Immature natural killer cell (primary cell): Measurements from ENCODE around the gene TEX36. TPM values are rescaled to one million over a fixed set of nuclear protein-coding genes. Genes with fewer than 3 reads are reported as not detected.
"Not testable (repeated sequence)": the region's sequence is repeated elsewhere in the genome, so short reads cannot be mapped to it uniquely, and the experiment has no call there.

Experiments
- DNase-seq, 3 donors: peaks; one replicate each; pipeline ENCODE4 v3.0.0; 2022; ENCODE audit warnings: mixed read lengths in 1 of 3
- H3K27ac Mint-ChIP-seq, 6 donors: one replicate each; pipeline ENCODE4 v1.8.0; 2020; ENCODE audit warnings: mixed read lengths in 6 of 6, mild to moderate bottlenecking in 5 of 6, inconsistent platforms in 4 of 6, moderate library complexity in 3 of 6
- H3K27me3 Mint-ChIP-seq, 3 donors: one replicate each; pipeline ENCODE4 v1.8.0; 2020 to 2021; ENCODE audit warnings: low read depth in 3 of 3, mild to moderate bottlenecking in 3 of 3, mixed read lengths in 3 of 3, moderate library complexity in 3 of 3, inconsistent platforms in 1 of 3
- H3K36me3 Mint-ChIP-seq, 3 donors: one replicate each; pipeline ENCODE4 v1.8.0; 2020; ENCODE audit warnings: mixed read lengths in 3 of 3, inconsistent platforms in 2 of 3, mild to moderate bottlenecking in 2 of 3
- H3K4me1 Mint-ChIP-seq, 2 donors: one replicate each; pipeline ENCODE4 v1.8.0; 2020; ENCODE audit warnings: inconsistent platforms in 2 of 2, mild to moderate bottlenecking in 2 of 2, mixed read lengths in 2 of 2, moderate library complexity in 1 of 2
- H3K4me3 Mint-ChIP-seq, 5 donors: one replicate each; pipeline ENCODE4 v1.8.0; 2020; ENCODE audit warnings: mild to moderate bottlenecking in 5 of 5, mixed read lengths in 5 of 5, inconsistent platforms in 3 of 5, moderate library complexity in 3 of 5
- H3K9me3 Mint-ChIP-seq, 6 donors: one replicate each; pipeline ENCODE4 v1.8.0; 2020; ENCODE audit warnings: mild to moderate bottlenecking in 6 of 6, mixed read lengths in 6 of 6, inconsistent platforms in 4 of 6, moderate library complexity in 3 of 6
- polyA plus RNA-seq, 3 donors: library from polyadenylated mRNA; unstranded; fragments of 300-500 nt; fragmentation: Illumina TruSeq; gene quantifications; one replicate each; pipeline ENCODE4 v1.2.3, GENCODE V29; 2021

Gene TEX36
- polyA plus RNA-seq, 3 donors from 2014 or later: not detected

DNA sequence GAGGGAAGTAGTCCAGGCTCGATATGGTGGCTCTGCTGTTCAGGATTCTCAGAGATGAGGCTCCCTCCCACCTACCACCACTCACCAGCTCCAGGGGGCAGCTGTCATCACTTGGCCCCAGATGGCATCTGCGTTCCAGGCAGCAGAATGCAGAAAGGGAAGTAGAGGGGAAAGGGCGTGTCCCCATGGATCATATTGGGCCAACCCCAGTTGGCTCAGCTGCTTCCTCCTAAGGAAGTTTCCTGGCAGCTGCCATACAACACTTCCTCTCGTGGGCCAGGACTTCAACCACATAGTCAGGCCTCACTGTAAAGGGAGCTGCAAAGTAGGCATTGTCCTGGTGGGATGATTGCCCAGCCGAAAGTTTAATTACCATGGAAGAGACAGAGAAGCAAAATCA, 1.6 kb upstream of the TEX36 start:
- H3K4me1 Mint-ChIP-seq: no peaks in the 10 kb centered on the region
- H3K36me3 Mint-ChIP-seq: peaks cover 0 to 3% (median 0%) of the 10 kb centered on the region in 3 donors
- no peak overlapping the region for H3K27ac Mint-ChIP-seq
- peaks cover 0 to 15% (median 3%) of the 10 kb centered on the region in 3 donors for H3K27me3 Mint-ChIP-seq
- no peak overlapping the region for H3K4me3 Mint-ChIP-seq
- DNase-seq: no peak
- no peaks in the 10 kb centered on the region for H3K9me3 Mint-ChIP-seq

- H3K36me3 Mint-ChIP-seq: peaks cover 0 to 4% (median 0%) of the 10 kb centered on the region in 3 donors
- H3K27me3 Mint-ChIP-seq: peaks cover 0 to 15% (median 2%) of the 10 kb centered on the region in 3 donors
- no peaks in the 10 kb centered on the region for H3K4me1 Mint-ChIP-seq
- DNase-seq: no peak
- no peaks in the 10 kb centered on the region for H3K9me3 Mint-ChIP-seq
- no peak overlapping the region for H3K27ac Mint-ChIP-seq
- no peak overlapping the region for H3K4me3 Mint-ChIP-seq
Measured at GRCh38 chr10:125683821-125684220, 858 bp upstream of the TEX36 start.

- peaks cover 11 to 19% (median 17%) of the 10 kb centered on the region in 3 donors for H3K36me3 Mint-ChIP-seq
- no peaks in the 10 kb centered on the region for H3K4me1 Mint-ChIP-seq
- no peak overlapping the region for H3K27ac Mint-ChIP-seq
- H3K4me3 Mint-ChIP-seq: no peak overlapping the region
- no peak for DNase-seq
- H3K9me3 Mint-ChIP-seq: peaks cover 8 to 31% (median 25%) of the 10 kb centered on the region in 6 donors
- H3K27me3 Mint-ChIP-seq: peaks cover 6 to 21% (median 8%) of the 10 kb centered on the region in 3 donors
Measured at GRCh38 chr10:125679436-125679835, 3.5 kb downstream of the TEX36 start.

DNA sequence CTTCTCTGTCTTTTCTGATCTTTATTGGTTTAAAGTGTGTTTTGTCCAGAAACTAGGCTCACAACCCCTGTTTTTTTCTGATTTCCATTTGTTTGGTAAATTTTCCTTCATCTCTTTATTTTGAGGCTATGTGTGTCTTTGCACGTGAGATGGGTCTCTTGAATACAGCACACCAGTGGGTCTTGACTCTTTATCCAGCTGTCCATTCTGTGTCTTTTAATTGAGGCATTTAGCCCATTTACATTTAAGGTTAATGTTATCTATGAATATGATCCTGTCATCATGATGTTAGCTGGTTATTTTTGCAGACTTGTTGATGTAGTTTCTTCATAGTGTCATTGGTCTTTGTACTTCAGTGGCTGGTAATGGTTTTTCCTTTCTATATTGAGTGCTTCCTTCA, 10.1 kb downstream of the TEX36 start:
- Mint-ChIP-seq H3K4me1 (no peaks in the 10 kb centered on the region), H3K36me3 (peaks cover 11 to 25% (median 22%) of the 10 kb centered on the region in 3 donors), H3K4me3 (no peak overlapping the region), H3K9me3 (peaks cover 17 to 44% (median 28%) of the 10 kb centered on the region in 6 donors), H3K27ac (no peak overlapping the region), H3K27me3 (peaks cover 12 to 22% (median 13%) of the 10 kb centered on the region in 3 donors)
- no peak for DNase-seq

DNA sequence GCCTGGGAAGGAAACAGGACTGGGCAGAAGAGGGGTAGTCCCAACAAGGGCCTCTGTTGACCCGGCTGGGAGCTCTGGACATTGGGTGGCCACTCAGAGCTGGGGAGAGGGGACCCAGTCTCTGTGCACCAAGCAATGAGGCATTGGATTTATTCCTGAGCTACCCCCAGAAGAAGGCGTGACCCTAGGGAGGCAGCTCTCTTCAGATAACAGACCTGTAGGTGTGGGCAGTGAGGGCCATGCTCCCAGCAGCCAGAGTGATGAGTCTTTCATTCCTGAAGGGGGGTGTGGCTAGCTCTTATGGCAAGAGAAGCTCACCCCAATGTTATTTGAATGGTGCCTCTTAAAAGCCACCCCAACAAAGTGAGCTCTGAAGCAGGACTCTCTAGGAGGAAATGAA, 20.4 kb downstream of the TEX36 start:
- Mint-ChIP-seq H3K9me3 (no peaks in the 10 kb centered on the region), H3K4me3 (no peak overlapping the region), H3K36me3 (peaks cover 0 to 4% (median 0%) of the 10 kb centered on the region in 3 donors), H3K27me3 (peaks cover 0 to 8% (median 3%) of the 10 kb centered on the region in 3 donors), H3K27ac (no peak overlapping the region), H3K4me1 (no peaks in the 10 kb centered on the region)
- no peak for DNase-seq

DNA sequence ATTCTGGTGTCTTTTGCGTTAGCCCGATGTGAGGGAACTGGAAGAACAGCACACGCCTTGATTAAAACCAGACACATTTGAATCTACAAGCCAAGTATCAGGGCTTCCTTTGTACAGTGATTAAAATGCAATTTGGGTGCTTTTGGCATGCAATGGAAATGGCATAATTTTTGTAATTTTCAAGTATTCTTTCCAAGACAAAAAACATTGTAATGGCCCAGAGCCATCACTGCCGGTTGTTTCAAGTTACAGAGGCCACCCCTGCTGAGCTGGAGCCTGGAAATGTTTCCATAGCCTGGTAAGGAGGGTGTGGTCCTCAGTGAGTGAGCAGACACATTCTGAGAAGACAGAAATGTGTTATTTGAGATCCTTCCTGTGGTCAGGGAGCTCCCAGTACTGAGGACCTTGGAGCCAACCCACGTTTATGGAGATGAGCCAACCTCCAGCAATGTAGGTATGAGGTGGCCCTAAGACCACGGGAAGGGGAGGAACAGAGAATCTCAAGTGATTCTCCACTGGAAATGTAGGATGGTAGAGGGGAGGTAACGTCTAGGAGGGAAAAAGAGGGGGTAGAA, 20.9 kb downstream of the TEX36 start:
- peaks cover 0 to 5% (median 0%) of the 10 kb centered on the region in 3 donors for H3K36me3 Mint-ChIP-seq
- H3K27ac Mint-ChIP-seq: no peak overlapping the region
- no peak for DNase-seq
- H3K27me3 Mint-ChIP-seq: peaks cover 1 to 10% (median 3%) of the 10 kb centered on the region in 3 donors
- no peak overlapping the region for H3K4me3 Mint-ChIP-seq
- no peaks in the 10 kb centered on the region for H3K9me3 Mint-ChIP-seq
- H3K4me1 Mint-ChIP-seq: no peaks in the 10 kb centered on the region

GRCh38 chr10:125661431-125661940, 21.5 kb downstream of the TEX36 start:
- no peak overlapping the region for H3K4me3 Mint-ChIP-seq
- H3K9me3 Mint-ChIP-seq: no peaks in the 10 kb centered on the region
- H3K36me3 Mint-ChIP-seq: peaks cover 0 to 7% (median 0%) of the 10 kb centered on the region in 3 donors
- H3K27me3 Mint-ChIP-seq: peaks cover 1 to 11% (median 6%) of the 10 kb centered on the region in 3 donors
- no peak overlapping the region for H3K27ac Mint-ChIP-seq
- DNase-seq: no peak
- H3K4me1 Mint-ChIP-seq: no peaks in the 10 kb centered on the region

DNA sequence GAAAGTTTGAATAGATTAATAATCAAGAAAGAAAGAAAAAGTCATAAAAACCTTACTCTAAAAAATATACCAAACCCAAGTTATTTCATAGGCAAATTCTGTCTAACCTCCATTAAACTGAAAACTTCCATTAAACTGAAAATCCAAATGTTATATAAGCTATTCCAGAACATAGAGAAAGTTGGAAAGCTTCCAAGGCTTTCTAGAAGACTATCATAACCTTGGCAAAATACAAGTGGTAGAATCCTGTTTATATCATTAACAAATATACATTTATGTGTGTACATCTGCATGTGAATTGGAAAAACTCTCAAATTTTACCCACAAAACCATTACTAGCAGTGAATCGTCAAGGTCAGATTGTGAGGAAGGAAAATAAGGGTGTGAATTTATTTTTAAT, 23.9 kb downstream of the TEX36 start:
- Mint-ChIP-seq H3K27ac (no peak overlapping the region), H3K9me3 (no peaks in the 10 kb centered on the region), H3K4me3 (no peak overlapping the region)

DNA sequence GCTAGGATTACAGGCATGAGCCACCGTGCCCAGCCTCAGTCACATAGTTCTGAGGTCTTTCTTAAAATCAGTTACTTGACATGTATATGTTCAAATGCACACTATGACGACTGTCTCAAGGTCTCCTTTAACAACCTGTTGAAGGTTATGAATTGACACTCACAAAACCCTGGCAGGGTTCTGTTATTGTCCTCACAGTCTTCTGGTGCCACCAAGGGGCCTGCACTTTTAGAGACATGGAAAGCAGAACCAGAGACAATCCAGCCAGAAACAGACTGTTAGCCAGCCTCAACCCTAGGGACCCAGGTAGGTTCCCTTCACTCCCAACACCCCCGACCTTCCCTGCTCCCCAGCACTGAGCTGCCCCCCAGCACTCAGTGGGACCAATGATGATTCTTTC, 26.4 kb downstream of the TEX36 start:
- H3K4me1 Mint-ChIP-seq: no peaks in the 10 kb centered on the region
- no peak overlapping the region for H3K4me3 Mint-ChIP-seq
- peaks cover 0 to 2% (median 0%) of the 10 kb centered on the region in 6 donors for H3K9me3 Mint-ChIP-seq
- no peak overlapping the region for H3K27ac Mint-ChIP-seq
- H3K36me3 Mint-ChIP-seq: peaks cover 0 to 3% (median 0%) of the 10 kb centered on the region in 3 donors
- H3K27me3 Mint-ChIP-seq: peaks cover 1 to 6% (median 5%) of the 10 kb centered on the region in 3 donors
- DNase-seq: no peak

More for the DNA sequence above, 23.9 kb downstream of the TEX36 start:
- Mint-ChIP-seq H3K36me3 (peaks cover 0 to 3% (median 0%) of the 10 kb centered on the region in 3 donors), H3K27me3 (peaks cover 1 to 6% (median 3%) of the 10 kb centered on the region in 3 donors), H3K4me1 (no peaks in the 10 kb centered on the region)
- no peak for DNase-seq

DNA sequence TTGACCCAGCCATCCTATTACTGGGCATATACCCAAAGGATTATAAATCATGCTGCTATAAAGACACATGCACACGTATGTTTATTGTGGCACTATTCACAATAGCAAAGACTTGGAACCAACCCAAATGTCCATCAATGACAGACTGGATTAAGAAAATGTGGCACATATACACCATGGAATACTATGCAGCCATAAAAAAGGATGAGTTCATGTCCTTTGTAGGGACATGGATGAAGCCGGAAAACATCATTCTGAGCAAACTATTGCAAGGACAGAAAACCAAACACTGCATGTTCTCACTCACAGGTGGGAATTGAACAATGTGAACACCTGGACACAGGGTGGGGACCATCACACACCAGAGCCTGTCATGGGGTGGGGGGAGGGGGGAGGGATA, 29.9 kb downstream of the TEX36 start:
- H3K27me3 Mint-ChIP-seq: peaks cover 2 to 11% (median 10%) of the 10 kb centered on the region in 3 donors
- not testable (repeated sequence) for H3K36me3 Mint-ChIP-seq, H3K4me1 Mint-ChIP-seq, H3K9me3 Mint-ChIP-seq, H3K27ac Mint-ChIP-seq, DNase-seq, H3K4me3 Mint-ChIP-seq

- H3K27me3 Mint-ChIP-seq: peaks cover 5 to 12% (median 7%) of the 10 kb centered on the region in 3 donors
- H3K36me3 Mint-ChIP-seq: no peaks in the 10 kb centered on the region
- DNase-seq: no peak
- H3K4me3 Mint-ChIP-seq: no peak overlapping the region
- peaks cover 0 to 5% (median 4%) of the 10 kb centered on the region in 6 donors for H3K9me3 Mint-ChIP-seq
- no peak overlapping the region for H3K27ac Mint-ChIP-seq
- H3K4me1 Mint-ChIP-seq: no peaks in the 10 kb centered on the region
Measured at GRCh38 chr10:125646311-125646710, 36.7 kb downstream of the TEX36 start.

- Mint-ChIP-seq H3K27ac (no peak overlapping the region), H3K9me3 (no peaks in the 10 kb centered on the region), H3K27me3 (peaks cover 5 to 16% (median 14%) of the 10 kb centered on the region in 3 donors), H3K4me1 (no peaks in the 10 kb centered on the region), H3K4me3 (no peak overlapping the region), H3K36me3 (no peaks in the 10 kb centered on the region)
- no peak for DNase-seq
Measured at GRCh38 chr10:125641398-125641797, 41.6 kb downstream of the TEX36 start.

DNA sequence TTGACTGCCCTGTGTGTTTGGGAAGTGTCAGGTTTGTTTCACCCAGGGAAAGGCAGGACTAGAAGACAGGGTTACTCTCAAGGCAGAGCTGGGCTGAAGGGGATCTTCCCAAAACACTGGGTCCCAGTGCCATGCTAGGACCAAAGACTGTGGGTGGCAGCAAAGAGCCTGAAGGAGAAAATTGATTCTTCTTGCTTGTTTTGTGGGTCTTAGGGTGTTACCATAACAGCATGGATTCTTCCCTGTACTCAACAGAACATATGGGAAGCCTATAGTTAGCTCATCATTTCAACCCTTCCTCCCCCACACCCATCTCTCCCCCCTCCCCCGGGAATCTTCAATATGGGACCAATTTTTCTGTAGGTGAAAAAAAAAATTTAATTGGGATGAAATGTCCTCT, 42.3 kb downstream of the TEX36 start:
- H3K4me3 Mint-ChIP-seq: no peak overlapping the region
- no peak for DNase-seq
- peaks cover 5 to 13% (median 12%) of the 10 kb centered on the region in 3 donors for H3K27me3 Mint-ChIP-seq
- no peak overlapping the region for H3K27ac Mint-ChIP-seq
- H3K4me1 Mint-ChIP-seq: no peaks in the 10 kb centered on the region
- no peaks in the 10 kb centered on the region for H3K36me3 Mint-ChIP-seq
- no peaks in the 10 kb centered on the region for H3K9me3 Mint-ChIP-seq

DNA sequence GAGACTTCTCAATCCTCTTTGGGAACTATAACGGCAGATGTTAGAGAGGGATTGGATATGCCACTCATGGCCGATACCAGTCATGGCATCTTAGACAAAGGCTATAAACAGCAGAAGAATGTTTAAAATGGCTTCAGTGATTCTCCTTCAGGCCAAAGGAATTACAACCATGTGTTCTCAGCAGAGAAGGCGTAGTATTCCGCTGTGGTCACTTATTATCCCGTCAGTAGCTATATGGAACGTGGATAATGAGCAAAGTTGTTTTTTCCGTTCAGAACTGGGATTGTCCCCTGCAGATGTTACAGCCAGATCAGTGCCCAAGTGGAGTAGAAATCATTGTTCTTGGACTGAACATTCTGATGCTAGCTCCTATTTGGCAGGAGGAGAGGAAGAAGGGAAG, 43.1 kb downstream of the TEX36 start:
- Mint-ChIP-seq H3K4me3 (no peak overlapping the region), H3K27me3 (peaks cover 6 to 13% (median 12%) of the 10 kb centered on the region in 3 donors)

DNA sequence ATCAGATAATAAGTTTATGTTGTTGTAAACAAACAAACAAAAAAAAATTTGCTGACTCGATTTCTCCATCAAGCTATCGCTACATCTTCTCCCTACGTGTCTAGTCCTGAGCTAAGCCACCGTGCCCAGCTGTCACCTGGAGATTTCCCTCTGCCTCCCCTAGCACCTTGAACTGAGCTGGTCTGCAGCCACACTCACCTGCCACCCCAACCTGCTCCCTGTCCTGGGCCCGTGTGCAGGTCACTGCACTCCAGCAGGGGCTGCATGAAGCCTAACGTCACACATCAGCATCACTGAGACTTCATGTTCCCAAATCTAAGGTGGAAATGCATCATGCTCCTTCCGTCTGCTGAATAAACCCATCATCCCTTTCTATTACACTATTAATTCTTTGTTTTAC, 44.4 kb downstream of the TEX36 start:
- no peak for DNase-seq
- Mint-ChIP-seq H3K4me3 (no peak overlapping the region), H3K36me3 (no peaks in the 10 kb centered on the region), H3K27ac (no peak overlapping the region), H3K9me3 (no peaks in the 10 kb centered on the region), H3K27me3 (peaks cover 6 to 13% (median 11%) of the 10 kb centered on the region in 3 donors), H3K4me1 (no peaks in the 10 kb centered on the region)

More for the DNA sequence above, 43.1 kb downstream of the TEX36 start:
- no peaks in the 10 kb centered on the region for H3K9me3 Mint-ChIP-seq
- no peaks in the 10 kb centered on the region for H3K4me1 Mint-ChIP-seq
- DNase-seq: no peak
- no peak overlapping the region for H3K27ac Mint-ChIP-seq
- H3K36me3 Mint-ChIP-seq: no peaks in the 10 kb centered on the region
